Mesendoderm (in vitro differentiated cells): ENCODE data around the gene GATAD2A.

Experiments used
- DNase-seq: peaks from one replicate; pipeline ENCODE4 v3.0.0; 2013
- H2AK5ac ChIP-seq: 2 replicates; pipeline ENCODE4 v1.6.1; 2013; ENCODE audit warnings: low read length, inconsistent platforms
- H2BK120ac ChIP-seq: 2 replicates; pipeline ENCODE4 v1.6.1; 2013; ENCODE audit warnings: low read depth, mild to moderate bottlenecking, low read length, moderate library complexity, mixed read lengths
- H2BK15ac ChIP-seq: replicated peaks from 2 replicates; pipeline ENCODE4 v1.6.1; 2013; ENCODE audit warnings: low read depth, mild to moderate bottlenecking, moderate library complexity
- H2BK5ac ChIP-seq: 2 replicates; pipeline ENCODE4 v1.6.1; 2013; ENCODE audit warnings: low read length, inconsistent platforms
- H3K18ac ChIP-seq: 2 replicates; pipeline ENCODE4 v1.6.1; 2013; ENCODE audit warnings: mild to moderate bottlenecking, low read length, mixed read lengths
- H3K23ac ChIP-seq: one replicate; pipeline ENCODE4 v1.6.1; 2013; ENCODE audit warnings: low read length
- H3K27ac ChIP-seq: 2 replicates; pipeline ENCODE4 v1.5.1; 2013; ENCODE audit warnings: low read depth, mild to moderate bottlenecking, inconsistent platforms, low read length, moderate library complexity
- H3K27me3 ChIP-seq: 2 replicates; pipeline ENCODE4 v1.6.1; 2013; ENCODE audit warnings: low read length, control low read depth, mild to moderate bottlenecking, inconsistent platforms; ENCODE audit not compliant: insufficient read depth, poor library complexity
- H3K36me3 ChIP-seq: 2 replicates; pipeline ENCODE4 v1.6.1; 2013; ENCODE audit warnings: low read length, inconsistent platforms; ENCODE audit not compliant: control insufficient read depth, insufficient read depth
- H3K4ac ChIP-seq: one replicate; pipeline ENCODE4 v1.6.1; 2013; ENCODE audit warnings: low read depth, mild to moderate bottlenecking, low read length, moderate library complexity
- H3K4me1 ChIP-seq: 2 replicates; pipeline ENCODE4 v1.6.1; 2013; ENCODE audit warnings: low read depth, low read length, inconsistent platforms; ENCODE audit not compliant: control insufficient read depth
- H3K4me2 ChIP-seq: 2 replicates; pipeline ENCODE4 v1.6.1; 2013; ENCODE audit warnings: low read length
- H3K4me3 ChIP-seq: 2 replicates; pipeline ENCODE4 v1.5.1; 2013; ENCODE audit warnings: mild to moderate bottlenecking, low read length
- H3K56ac ChIP-seq: one replicate; pipeline ENCODE4 v1.6.1; 2013; ENCODE audit warnings: low read length
- H3K79me1 ChIP-seq: 2 replicates; pipeline ENCODE4 v1.6.1; 2013; ENCODE audit warnings: low read length, inconsistent platforms
- H3K79me2 ChIP-seq: 2 replicates; pipeline ENCODE4 v1.6.1; 2013; ENCODE audit warnings: mild to moderate bottlenecking, low read length; ENCODE audit not compliant: control insufficient read depth, insufficient read depth
- H3K9ac ChIP-seq: 2 replicates; pipeline ENCODE4 v1.6.1; 2013; ENCODE audit warnings: low read length, inconsistent platforms
- H4K5ac ChIP-seq: one replicate; pipeline ENCODE4 v1.6.1; 2013; ENCODE audit warnings: low read length
- H4K8ac ChIP-seq: one replicate; pipeline ENCODE4 v1.6.1; 2013; ENCODE audit warnings: low read depth, mild to moderate bottlenecking, control low read depth, low read length, moderate library complexity
- WGBS: extraction: QIAGEN DNeasy Blood & Tissue Kit; methylation state at CpG from one replicate; pipeline ENCODE4 v1.1.7; 2013; ENCODE audit warnings: low lambda C conversion rate, missing lambda C conversion rate; ENCODE audit not compliant: insufficient coverage; ENCODE audit errors: extremely low coverage; 5-methylcytosine and 5-hydroxymethylcytosine counted together

GATAD2A gene

DNA sequence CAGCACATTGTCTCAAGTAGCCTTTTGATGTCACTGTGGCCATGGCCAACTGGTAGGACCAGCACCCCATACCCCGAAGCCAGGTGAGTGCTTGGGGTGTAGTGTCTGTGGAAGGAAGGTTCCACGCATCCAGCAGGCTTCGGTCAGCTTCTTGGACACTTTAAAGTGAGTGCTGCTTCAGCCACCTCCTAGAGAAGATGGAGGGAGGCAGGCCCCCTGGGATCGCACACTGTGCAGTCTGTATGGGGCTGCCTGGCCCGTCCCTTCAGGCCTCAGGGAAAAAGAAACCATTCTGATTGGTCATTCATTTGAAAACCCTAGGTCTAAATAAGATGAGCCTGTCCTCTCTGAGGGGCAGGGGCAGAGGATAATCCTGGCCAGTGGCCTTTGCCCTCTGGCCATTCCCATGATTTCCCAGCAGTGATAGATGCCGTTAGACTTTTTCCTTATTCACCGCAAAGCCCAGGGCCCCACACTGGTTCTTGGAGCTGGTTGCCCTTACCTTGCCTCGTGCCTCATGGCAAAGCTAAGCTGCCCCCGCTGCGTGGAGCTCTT, 30.7 kb downstream of the GATAD2A start:
- no CpG with 5 or more reads among the region's 10 CpGs for WGBS
- H3K4me3 ChIP-seq, result no peak overlapping the region
- no peak for DNase-seq
- H3K4me1 ChIP-seq, result no peaks in the 10 kb centered on the region
- H3K79me1 ChIP-seq, result peaks cover 37% of the 10 kb centered on the region
- H2BK5ac ChIP-seq, result no peak overlapping the region
- no peak overlapping the region for H2AK5ac ChIP-seq
- H2BK15ac ChIP-seq, result no peak overlapping the region
- H3K9ac ChIP-seq, result no peak overlapping the region
- no peaks in the 10 kb centered on the region for H3K36me3 ChIP-seq
- H4K5ac ChIP-seq, result no peak overlapping the region
- no peak overlapping the region for H3K4ac ChIP-seq
- no peak overlapping the region for H4K8ac ChIP-seq
- no peak overlapping the region for H2BK120ac ChIP-seq
- no peak overlapping the region for H3K4me2 ChIP-seq
- H3K27me3 ChIP-seq, result no peaks in the 10 kb centered on the region
- H3K56ac ChIP-seq, result no peak overlapping the region
- H3K18ac ChIP-seq, result no peak overlapping the region
- no peak overlapping the region for H3K23ac ChIP-seq
- H3K27ac ChIP-seq, result no peak overlapping the region
- peaks cover 87% of the 10 kb centered on the region for H3K79me2 ChIP-seq

DNA sequence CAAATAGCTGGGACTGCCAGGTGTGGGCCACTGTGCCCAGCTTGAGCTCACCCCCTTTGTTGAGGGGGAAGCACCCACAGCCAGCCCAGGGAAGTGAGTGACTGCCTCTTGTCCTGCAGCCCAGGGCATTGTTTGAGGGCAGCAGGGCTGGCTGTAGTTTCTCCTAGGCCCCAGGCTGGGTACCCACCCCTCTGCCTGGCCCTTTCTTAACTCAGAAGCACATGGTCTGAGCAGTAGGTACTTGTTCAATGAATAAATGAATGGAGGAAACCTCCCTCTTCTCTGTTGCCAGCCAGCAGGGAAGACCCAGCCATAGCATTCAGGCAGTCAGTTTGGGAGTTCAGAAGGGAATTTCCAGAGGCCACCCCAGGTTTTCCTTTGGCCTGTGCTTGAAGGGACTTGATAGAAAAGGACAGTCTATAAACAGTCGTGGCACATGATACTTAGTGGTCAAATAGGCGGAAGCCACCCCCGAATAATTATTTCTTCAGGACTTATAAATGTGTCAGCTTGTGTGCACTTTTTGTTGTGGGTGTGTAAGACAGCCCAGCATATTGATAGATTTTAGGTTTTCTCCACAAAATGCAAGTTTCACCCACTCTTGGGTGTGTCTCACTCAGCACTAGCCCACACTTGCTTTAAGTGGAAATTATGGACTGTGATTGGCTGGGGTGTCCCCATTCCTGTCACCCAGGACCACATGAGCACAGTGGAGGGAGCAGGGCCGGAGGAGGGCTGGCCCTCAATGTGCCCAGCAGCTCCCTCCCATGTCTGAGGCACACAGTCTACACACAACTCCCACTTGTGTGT, 33.1 kb downstream of the GATAD2A start:
- no peaks in the 10 kb centered on the region for H3K36me3 ChIP-seq
- no CpG with 5 or more reads among the region's 4 CpGs for WGBS

DNA sequence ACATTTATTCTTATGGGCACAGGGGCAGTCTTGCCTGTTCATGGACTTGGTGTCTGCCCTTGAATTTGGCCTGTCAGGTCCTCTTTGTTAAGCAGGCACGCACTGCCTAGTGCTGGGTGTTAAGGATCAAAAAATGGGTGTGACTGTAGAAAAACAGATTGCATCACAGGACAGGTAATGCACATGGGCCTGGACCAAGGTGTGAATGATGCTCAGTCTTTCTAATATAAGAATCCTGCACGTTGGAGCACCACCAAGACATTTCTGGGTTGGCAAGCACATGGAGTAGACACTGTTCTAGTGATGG, 33.7 kb downstream of the GATAD2A start:
- no peak overlapping the region for H3K56ac ChIP-seq
- no peak overlapping the region for H2BK5ac ChIP-seq
- H2BK120ac ChIP-seq, result no peak overlapping the region
- H3K4me2 ChIP-seq, result no peak overlapping the region
- no peak for DNase-seq
- no CpG with 5 or more reads among the region's 2 CpGs for WGBS
- no peak overlapping the region for H4K5ac ChIP-seq
- peaks cover 2% of the 10 kb centered on the region for H3K4me1 ChIP-seq
- H3K36me3 ChIP-seq, result no peaks in the 10 kb centered on the region
- H3K4ac ChIP-seq, result no peak overlapping the region
- peaks cover 37% of the 10 kb centered on the region for H3K79me1 ChIP-seq
- H3K79me2 ChIP-seq, result peaks cover 87% of the 10 kb centered on the region
- H3K4me3 ChIP-seq, result no peak overlapping the region
- no peak overlapping the region for H3K23ac ChIP-seq
- no peak overlapping the region for H4K8ac ChIP-seq
- no peak overlapping the region for H2BK15ac ChIP-seq
- H2AK5ac ChIP-seq, result no peak overlapping the region
- H3K27me3 ChIP-seq, result no peaks in the 10 kb centered on the region
- H3K9ac ChIP-seq, result no peak overlapping the region
- no peak overlapping the region for H3K18ac ChIP-seq
- H3K27ac ChIP-seq, result no peak overlapping the region

More for the DNA sequence above, 33.1 kb downstream of the GATAD2A start:
- Histone ChIP-seq H3K79me1 (peaks cover 34% of the 10 kb centered on the region), H3K79me2 (peaks cover 87% of the 10 kb centered on the region), H3K4me3 (no peak overlapping the region), H3K18ac (no peak overlapping the region), H3K56ac (no peak overlapping the region), H3K27me3 (no peaks in the 10 kb centered on the region), H3K4ac (no peak overlapping the region), H3K4me2 (no peak overlapping the region), H2AK5ac (no peak overlapping the region), H4K5ac (no peak overlapping the region), H3K27ac (no peak overlapping the region), H4K8ac (no peak overlapping the region), H2BK15ac (no peak overlapping the region), H3K23ac (no peak overlapping the region), H2BK5ac (no peak overlapping the region), H2BK120ac (no peak overlapping the region), H3K9ac (no peak overlapping the region), H3K4me1 (no peaks in the 10 kb centered on the region)
- no peak for DNase-seq

- Histone ChIP-seq H4K8ac (no peak overlapping the region), H3K79me1 (peaks cover 44% of the 10 kb centered on the region), H3K4me3 (no peak overlapping the region), H3K36me3 (no peaks in the 10 kb centered on the region), H2BK15ac (no peak overlapping the region), H3K79me2 (peaks cover 87% of the 10 kb centered on the region), H3K27me3 (no peaks in the 10 kb centered on the region), H3K23ac (no peak overlapping the region), H3K4me1 (peaks cover 20% of the 10 kb centered on the region), H3K9ac (no peak overlapping the region), H3K18ac (no peak overlapping the region), H3K4ac (no peak overlapping the region), H3K27ac (no peak overlapping the region), H3K4me2 (no peak overlapping the region), H4K5ac (no peak overlapping the region), H3K56ac (no peak overlapping the region), H2AK5ac (no peak overlapping the region), H2BK120ac (no peak overlapping the region), H2BK5ac (no peak overlapping the region)
- WGBS, result no CpG with 5 or more reads among the region's 9 CpGs
- DNase-seq, result no peak
Observed at GRCh38 chr19:19443283-19443682, 37.8 kb downstream of the GATAD2A start.

DNA sequence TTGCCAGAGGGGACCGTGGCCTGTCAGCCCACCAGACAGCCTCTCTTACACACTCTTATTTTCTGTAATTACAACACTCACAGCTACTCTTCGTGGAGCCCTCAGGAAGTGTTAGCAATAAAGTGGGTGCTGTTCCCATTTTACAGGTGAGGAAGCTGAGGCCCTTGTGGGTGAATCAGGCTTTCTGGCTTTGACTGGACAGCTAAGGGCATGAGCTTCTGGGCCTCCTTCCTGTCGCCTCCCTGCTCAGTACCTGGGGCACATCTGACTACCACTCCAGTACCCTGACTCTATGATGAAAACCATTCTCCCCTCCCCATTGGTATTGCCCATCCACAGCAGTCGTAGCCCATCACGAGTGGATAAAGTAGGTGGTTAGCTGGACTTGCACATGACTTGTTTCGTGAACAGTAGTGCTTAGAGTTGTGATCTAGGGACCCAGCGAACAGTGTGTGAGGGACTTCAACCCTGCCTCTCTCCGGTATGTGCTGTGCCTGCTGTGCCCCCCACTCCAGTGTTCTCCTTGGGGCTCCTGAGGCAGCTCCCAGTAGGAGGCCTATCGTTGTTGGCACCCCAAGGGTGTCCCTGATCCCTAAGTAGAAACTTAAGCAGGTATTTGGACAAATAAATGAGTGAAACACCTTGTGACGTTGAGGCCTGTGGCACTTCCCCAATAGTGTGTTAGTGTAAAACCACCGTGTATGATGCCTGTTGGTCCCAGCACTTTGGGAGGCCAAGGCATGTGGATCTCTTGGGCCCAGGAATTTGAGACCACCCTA, 38.6 kb downstream of the GATAD2A start:
- Histone ChIP-seq H4K8ac (no peak overlapping the region), H3K27ac (no peak overlapping the region), H3K23ac (peak overlapping the region; percentile 74), H3K79me2 (peaks cover 87% of the 10 kb centered on the region), H3K79me1 (peaks cover 41% of the 10 kb centered on the region), H3K4me3 (no peak overlapping the region), H3K18ac (no peak overlapping the region), H3K56ac (no peak overlapping the region), H4K5ac (no peak overlapping the region), H3K27me3 (no peaks in the 10 kb centered on the region), H3K36me3 (no peaks in the 10 kb centered on the region), H2BK15ac (no peak overlapping the region), H3K4me1 (peaks cover 20% of the 10 kb centered on the region), H3K4me2 (no peak overlapping the region), H3K9ac (no peak overlapping the region), H2AK5ac (no peak overlapping the region), H2BK5ac (no peak overlapping the region), H2BK120ac (no peak overlapping the region), H3K4ac (no peak overlapping the region)
- no CpG with 5 or more reads among the region's 11 CpGs for WGBS
- no peak for DNase-seq
